Activated naive CD8-positive, alpha-beta T cell (primary cell): ENCODE measurements around the gene CACHD1.
"Not testable (repeated sequence)": the region's sequence is repeated elsewhere in the genome, so short reads cannot be mapped to it uniquely, and the experiment has no call there.

Experiments used
- H3K27ac Mint-ChIP-seq: one replicate; pipeline ENCODE4 v1.8.0; 2021; ENCODE audit warnings: mixed read lengths
- H3K27me3 Mint-ChIP-seq: one replicate; pipeline ENCODE4 v1.8.0; 2021; ENCODE audit warnings: mixed read lengths
- H3K36me3 Mint-ChIP-seq: one replicate; pipeline ENCODE4 v1.8.0; 2021; ENCODE audit warnings: mixed read lengths
- H3K4me1 Mint-ChIP-seq: one replicate; pipeline ENCODE4 v1.8.0; 2021; ENCODE audit warnings: low read depth, mixed read lengths
- H3K4me3 Mint-ChIP-seq: one replicate; pipeline ENCODE4 v1.8.0; 2021; ENCODE audit warnings: mild to moderate bottlenecking, mixed read lengths
- H3K9me3 Mint-ChIP-seq: one replicate; pipeline ENCODE4 v1.8.0; 2021; ENCODE audit warnings: low read depth, mixed read lengths

CACHD1 gene

GRCh38 chr1:64498325-64498724, 28.4 kb downstream of the CACHD1 start:
- H3K36me3 Mint-ChIP-seq = no peaks in the 10 kb centered on the region
- no peaks in the 10 kb centered on the region for H3K27me3 Mint-ChIP-seq
- no peaks in the 10 kb centered on the region for H3K9me3 Mint-ChIP-seq

DNA sequence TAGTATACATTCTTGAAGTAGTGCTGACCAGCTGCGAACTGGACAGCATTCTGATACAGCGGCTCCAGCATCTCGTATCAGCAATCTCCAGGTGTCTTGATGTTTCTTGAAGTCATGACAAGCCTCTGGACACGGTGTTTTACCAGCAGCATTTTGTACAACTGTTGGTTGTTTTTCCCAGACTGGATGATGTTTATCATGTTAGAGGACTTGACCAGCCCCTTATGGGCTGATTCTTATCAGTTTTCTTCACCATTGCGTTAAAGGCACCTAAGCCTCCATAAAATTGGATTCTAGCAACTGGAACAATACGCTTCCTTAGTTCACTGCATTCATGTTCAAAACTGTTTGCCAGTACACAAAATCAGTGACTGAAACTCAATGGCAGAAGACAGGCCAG, 29.1 kb downstream of the CACHD1 start:
- H3K9me3 Mint-ChIP-seq = no peaks in the 10 kb centered on the region
- H3K36me3 Mint-ChIP-seq = no peaks in the 10 kb centered on the region
- no peak overlapping the region for H3K27ac Mint-ChIP-seq
- peaks cover 4% of the 10 kb centered on the region for H3K4me1 Mint-ChIP-seq
- no peaks in the 10 kb centered on the region for H3K27me3 Mint-ChIP-seq
- H3K4me3 Mint-ChIP-seq = no peak overlapping the region

More at GRCh38 chr1:64498325-64498724, 28.4 kb downstream of the CACHD1 start:
- no peak overlapping the region for H3K27ac Mint-ChIP-seq
- H3K4me3 Mint-ChIP-seq = no peak overlapping the region
- peaks cover 4% of the 10 kb centered on the region for H3K4me1 Mint-ChIP-seq

DNA sequence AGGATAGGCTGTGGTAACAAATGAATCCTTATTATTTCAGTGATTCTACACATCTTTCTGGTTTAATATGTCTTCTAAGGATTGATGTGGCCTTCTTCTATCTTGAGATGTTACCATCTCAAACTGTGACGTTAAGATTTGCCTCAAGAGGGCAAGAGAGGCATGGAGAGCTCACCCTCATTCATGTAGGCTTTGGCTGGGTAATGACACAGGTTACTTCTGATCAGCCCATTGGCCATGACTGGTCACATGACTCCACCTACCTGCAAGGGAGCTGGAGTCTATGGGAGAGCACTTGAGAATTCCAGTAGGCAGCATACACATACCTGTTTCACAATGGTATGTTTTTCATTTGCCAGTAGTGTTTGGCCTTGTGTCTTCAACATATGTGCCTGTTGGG, 30.0 kb downstream of the CACHD1 start:
- H3K27ac Mint-ChIP-seq = no peak overlapping the region
- H3K4me3 Mint-ChIP-seq = no peak overlapping the region
- H3K36me3 Mint-ChIP-seq = no peaks in the 10 kb centered on the region
- H3K27me3 Mint-ChIP-seq = no peaks in the 10 kb centered on the region
- H3K4me1 Mint-ChIP-seq = peaks cover 6% of the 10 kb centered on the region
- no peaks in the 10 kb centered on the region for H3K9me3 Mint-ChIP-seq

- Mint-ChIP-seq H3K9me3 (no peaks in the 10 kb centered on the region), H3K27ac (no peak overlapping the region), H3K36me3 (no peaks in the 10 kb centered on the region), H3K4me1 (peaks cover 22% of the 10 kb centered on the region), H3K4me3 (no peak overlapping the region), H3K27me3 (no peaks in the 10 kb centered on the region)
Observed at GRCh38 chr1:64502083-64502482, 32.2 kb downstream of the CACHD1 start.

GRCh38 chr1:64502931-64503330, 33.0 kb downstream of the CACHD1 start:
- no peaks in the 10 kb centered on the region for H3K36me3 Mint-ChIP-seq
- H3K4me3 Mint-ChIP-seq = no peak overlapping the region

DNA sequence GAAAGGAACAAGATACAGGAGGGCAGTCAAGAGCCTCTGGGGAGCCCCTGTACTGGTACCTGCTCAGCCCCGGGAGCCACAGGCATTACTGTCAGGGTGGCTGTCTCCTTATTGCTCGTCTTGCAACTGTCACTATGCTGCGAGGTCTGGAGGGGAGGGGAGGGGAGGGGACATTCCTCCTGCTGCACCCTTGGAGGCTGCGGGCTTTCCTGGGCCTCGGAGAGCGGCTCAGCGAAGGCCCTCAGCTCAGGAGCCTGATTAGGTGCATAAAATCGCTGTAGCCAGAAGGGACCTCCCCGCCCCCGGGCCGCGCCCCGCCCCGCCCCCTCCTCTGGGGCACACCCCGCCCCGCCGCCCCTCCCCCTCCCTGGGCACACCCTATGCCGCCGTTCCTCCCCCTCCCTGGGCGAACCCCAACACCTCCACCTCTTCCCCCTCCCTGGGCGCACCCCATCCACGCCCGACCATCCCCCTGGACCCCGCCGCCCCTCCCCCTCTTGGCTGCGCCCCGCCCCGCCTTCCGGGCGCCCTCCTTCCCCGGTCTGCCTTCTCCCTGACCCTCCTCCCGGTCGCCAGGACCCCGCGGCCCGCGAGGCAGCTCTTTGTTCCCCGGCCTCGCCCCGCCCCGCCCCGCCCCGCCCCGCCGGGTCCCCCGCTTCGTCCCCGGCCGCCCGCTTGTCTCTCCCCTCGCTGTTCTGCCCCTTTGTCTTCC, 35.5 kb downstream of the CACHD1 start:
- no peaks in the 10 kb centered on the region for H3K36me3 Mint-ChIP-seq
- H3K9me3 Mint-ChIP-seq = no peaks in the 10 kb centered on the region
- peak overlapping the region; percentile 41 for H3K27ac Mint-ChIP-seq
- H3K27me3 Mint-ChIP-seq = no peaks in the 10 kb centered on the region
- peak overlapping the region; percentile 87 for H3K4me3 Mint-ChIP-seq
- H3K4me1 Mint-ChIP-seq = peaks cover 27% of the 10 kb centered on the region

More at GRCh38 chr1:64502931-64503330, 33.0 kb downstream of the CACHD1 start:
- Mint-ChIP-seq H3K9me3 (no peaks in the 10 kb centered on the region), H3K27ac (no peak overlapping the region), H3K4me1 (peaks cover 28% of the 10 kb centered on the region), H3K27me3 (no peaks in the 10 kb centered on the region)

DNA sequence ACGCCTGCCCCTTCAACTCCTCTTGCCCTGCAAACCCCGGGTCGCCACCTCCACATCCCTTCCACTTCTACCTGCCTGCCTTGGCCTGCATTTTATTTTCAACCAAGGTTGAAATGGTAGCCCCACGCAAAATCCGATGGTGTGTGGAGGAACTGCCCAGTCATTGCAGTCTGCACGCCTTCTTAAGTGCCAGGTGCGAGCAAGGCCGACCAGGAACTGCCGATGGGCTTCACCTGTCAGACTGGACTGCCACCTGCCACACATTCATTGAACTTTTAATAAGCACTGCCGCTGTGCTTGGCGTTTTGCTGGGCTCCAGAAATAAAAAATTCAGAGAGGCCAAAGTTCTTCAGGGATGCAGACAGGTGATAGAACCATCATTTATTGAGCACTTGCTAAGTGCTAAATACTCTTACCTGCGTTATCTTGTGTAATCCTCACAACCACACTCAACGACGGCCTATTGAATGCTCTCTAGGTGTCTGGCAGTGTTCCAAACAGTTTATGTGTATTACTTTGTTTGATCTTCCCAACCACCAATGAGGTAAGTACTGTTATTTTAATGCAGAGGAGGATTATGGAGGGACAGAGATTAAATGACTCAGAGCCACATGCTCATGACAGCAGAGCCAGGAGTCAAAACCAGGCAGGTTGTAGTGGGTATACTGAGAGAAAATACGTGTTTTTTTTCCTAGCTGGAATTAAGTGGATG, 36.2 kb downstream of the CACHD1 start:
- Mint-ChIP-seq H3K27ac (peak overlapping the region; percentile 41), H3K4me1 (peaks cover 34% of the 10 kb centered on the region), H3K4me3 (peak overlapping the region; percentile 87)

GRCh38 chr1:64508629-64509028, 38.7 kb downstream of the CACHD1 start:
- Mint-ChIP-seq H3K36me3 (no peaks in the 10 kb centered on the region), H3K27me3 (no peaks in the 10 kb centered on the region), H3K4me3 (no peak overlapping the region), H3K27ac (no peak overlapping the region), H3K9me3 (no peaks in the 10 kb centered on the region), H3K4me1 (peaks cover 47% of the 10 kb centered on the region)

More for the DNA sequence above, 36.2 kb downstream of the CACHD1 start:
- Mint-ChIP-seq H3K9me3 (no peaks in the 10 kb centered on the region), H3K36me3 (no peaks in the 10 kb centered on the region), H3K27me3 (no peaks in the 10 kb centered on the region)

DNA sequence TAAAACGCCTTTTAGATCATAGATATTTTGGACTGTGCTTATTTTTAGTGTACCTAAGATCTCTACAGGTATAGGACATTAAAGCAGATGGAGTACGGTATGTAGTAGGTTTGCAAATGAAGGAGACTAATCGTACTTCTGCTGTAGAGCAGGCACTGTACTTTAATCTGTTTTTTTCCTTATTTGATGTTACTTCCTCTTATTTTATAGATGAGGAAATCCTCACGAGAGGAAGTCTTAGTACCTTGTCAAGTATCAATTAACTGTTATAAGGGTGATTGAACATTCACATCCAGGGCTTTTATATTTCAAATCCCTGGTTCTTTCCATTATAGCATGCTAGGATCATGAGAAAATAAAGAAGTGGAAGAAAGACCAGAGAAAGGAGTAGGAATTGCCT, 41.1 kb downstream of the CACHD1 start:
- peaks cover 43% of the 10 kb centered on the region for H3K4me1 Mint-ChIP-seq
- no peak overlapping the region for H3K4me3 Mint-ChIP-seq
- no peaks in the 10 kb centered on the region for H3K36me3 Mint-ChIP-seq
- no peak overlapping the region for H3K27ac Mint-ChIP-seq
- H3K9me3 Mint-ChIP-seq = no peaks in the 10 kb centered on the region
- no peaks in the 10 kb centered on the region for H3K27me3 Mint-ChIP-seq

DNA sequence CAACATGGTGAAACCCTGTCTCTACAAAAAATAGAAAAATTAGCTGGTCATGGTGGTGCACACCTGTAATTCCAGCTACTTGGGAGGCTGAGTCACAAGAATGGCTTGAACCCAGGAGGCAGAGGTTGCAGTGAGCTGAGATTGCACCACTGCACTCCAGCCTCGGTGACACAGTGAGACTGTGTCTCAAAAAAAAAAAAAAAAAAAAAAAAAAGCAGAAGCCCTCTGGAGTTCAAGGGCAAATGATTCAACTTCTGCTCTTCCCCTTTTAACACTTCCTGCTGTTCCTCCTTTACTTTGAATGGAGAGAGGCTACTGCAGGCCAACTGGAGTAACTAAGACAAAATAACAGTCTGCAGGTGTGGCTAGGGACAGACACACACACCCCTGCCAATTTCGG, 42.3 kb downstream of the CACHD1 start:
- not testable (repeated sequence) for H3K9me3 Mint-ChIP-seq, H3K4me3 Mint-ChIP-seq, H3K36me3 Mint-ChIP-seq, H3K27me3 Mint-ChIP-seq, H3K27ac Mint-ChIP-seq
- H3K4me1 Mint-ChIP-seq = peaks cover 31% of the 10 kb centered on the region

- no peaks in the 10 kb centered on the region for H3K9me3 Mint-ChIP-seq
- H3K4me1 Mint-ChIP-seq = peaks cover 26% of the 10 kb centered on the region
- no peak overlapping the region for H3K4me3 Mint-ChIP-seq
- H3K27ac Mint-ChIP-seq = no peak overlapping the region
- H3K27me3 Mint-ChIP-seq = no peaks in the 10 kb centered on the region
- H3K36me3 Mint-ChIP-seq = no peaks in the 10 kb centered on the region
Observed at GRCh38 chr1:64513545-64513944, 43.6 kb downstream of the CACHD1 start.

GRCh38 chr1:64514197-64514765, 44.4 kb downstream of the CACHD1 start:
- no peak overlapping the region for H3K27ac Mint-ChIP-seq
- peaks cover 25% of the 10 kb centered on the region for H3K4me1 Mint-ChIP-seq
- H3K9me3 Mint-ChIP-seq = no peaks in the 10 kb centered on the region
- no peak overlapping the region for H3K4me3 Mint-ChIP-seq
- H3K36me3 Mint-ChIP-seq = no peaks in the 10 kb centered on the region
- H3K27me3 Mint-ChIP-seq = no peaks in the 10 kb centered on the region

DNA sequence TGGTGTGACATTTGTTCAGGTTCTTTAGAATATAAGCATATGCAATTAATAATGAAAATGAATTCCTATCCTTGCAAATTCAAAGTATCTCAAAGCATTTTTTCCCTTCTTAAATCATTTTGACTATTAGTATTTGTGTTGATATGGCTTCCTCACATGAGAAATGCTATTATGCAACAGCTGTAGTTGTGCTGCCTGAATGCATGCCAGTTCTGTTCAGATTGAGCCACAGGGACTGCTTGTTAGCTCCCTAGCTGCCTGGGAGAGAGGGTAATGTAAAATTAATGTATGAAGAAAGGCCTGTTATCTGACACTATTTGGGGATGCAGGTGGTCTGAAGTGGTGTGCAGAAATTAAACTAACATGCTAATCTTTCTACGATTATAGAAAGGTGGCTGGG, 45.5 kb downstream of the CACHD1 start:
- Mint-ChIP-seq H3K9me3 (no peaks in the 10 kb centered on the region), H3K36me3 (no peaks in the 10 kb centered on the region), H3K27ac (no peak overlapping the region), H3K4me3 (no peak overlapping the region), H3K27me3 (no peaks in the 10 kb centered on the region), H3K4me1 (peaks cover 25% of the 10 kb centered on the region)

DNA sequence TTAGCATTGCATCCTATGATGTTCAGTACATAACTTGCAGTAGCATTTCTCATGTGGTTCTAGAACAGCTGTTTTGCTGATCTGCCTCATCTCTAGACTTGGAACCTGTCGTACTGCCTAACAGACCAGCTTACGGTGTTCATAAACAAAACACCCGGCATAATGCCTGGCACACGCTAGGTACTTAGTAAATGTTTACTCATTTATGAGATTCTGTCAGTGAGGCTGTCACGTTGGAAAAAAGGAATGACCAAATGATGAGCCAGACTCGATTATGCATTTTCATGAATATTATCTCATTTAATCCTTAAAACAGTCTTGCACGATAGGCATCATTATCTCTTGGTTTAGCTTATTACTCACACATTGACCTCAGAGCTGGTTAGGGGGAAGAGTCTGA, 46.4 kb downstream of the CACHD1 start:
- Mint-ChIP-seq H3K36me3 (no peaks in the 10 kb centered on the region), H3K4me1 (peaks cover 16% of the 10 kb centered on the region), H3K9me3 (no peaks in the 10 kb centered on the region), H3K4me3 (no peak overlapping the region), H3K27me3 (no peaks in the 10 kb centered on the region), H3K27ac (no peak overlapping the region)

DNA sequence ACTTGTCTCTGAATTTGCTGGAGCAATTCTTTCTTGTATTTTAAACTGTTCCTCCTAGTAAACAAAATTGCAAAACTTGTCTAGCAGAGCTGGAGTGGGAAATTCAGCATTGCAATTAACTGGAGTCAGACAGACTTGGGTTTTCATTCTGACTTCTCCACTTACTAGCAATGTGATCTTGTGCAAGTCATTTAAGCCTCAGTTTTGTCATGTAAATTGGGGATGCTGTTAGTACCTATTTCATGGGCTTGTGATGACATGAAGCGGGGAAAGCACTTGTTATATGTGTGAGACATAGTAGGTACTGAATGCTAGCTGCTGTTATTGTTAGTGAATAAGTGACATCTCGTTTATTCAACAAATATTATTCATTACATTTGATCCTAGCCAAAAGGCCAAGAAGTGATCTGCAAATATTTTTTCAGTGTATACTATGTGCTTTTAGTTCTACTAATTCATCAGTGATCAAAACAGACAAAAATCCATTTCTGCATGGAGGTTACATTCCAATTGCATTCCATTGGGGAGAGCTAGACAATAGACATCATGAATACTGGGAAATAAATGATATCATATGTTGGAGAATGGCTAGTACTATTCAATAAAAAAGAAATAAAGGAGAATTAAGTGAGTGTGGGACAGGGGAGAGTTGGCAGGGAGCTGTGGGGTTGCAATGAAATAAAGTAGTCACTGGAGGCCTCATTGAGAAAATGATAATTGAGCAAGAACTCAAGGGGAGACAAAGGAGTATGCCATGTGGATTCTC, 47.1 kb downstream of the CACHD1 start:
- Mint-ChIP-seq H3K4me3 (no peak overlapping the region), H3K27me3 (no peaks in the 10 kb centered on the region), H3K4me1 (peaks cover 15% of the 10 kb centered on the region), H3K27ac (no peak overlapping the region), H3K36me3 (no peaks in the 10 kb centered on the region), H3K9me3 (no peaks in the 10 kb centered on the region)
